Measurements from ENCODE around the gene PLAAT4.
"Not testable (repeated sequence)": the region's sequence is repeated elsewhere in the genome, so short reads cannot be mapped to it uniquely, and the experiment has no call there.

PLAAT4 gene

GRCh38 chr11:63511048-63511748 lies 25.4 kb upstream of the PLAAT4 start:
- no peak for DNase-seq (ENCODE audit: low read depth in 2 of 2)

DNA sequence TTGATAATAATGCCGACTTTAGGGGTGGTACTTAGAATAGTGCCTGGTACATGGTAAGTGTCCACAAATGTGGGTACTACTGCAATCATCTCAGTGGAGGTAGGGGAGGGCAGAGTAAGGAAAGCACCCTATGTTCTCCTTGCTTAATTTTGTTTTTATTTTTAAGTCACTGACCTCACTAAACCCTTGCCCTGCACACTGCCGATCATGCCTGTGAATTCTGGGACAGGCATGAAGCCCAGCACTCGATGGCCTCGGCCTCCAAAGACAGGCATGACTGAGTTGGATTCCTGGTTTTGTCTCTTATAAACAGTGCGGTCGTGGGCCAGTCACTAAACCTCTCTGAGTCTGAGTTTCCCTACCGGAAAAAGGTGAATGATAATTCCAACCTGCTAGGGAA lies 23.8 kb upstream of the PLAAT4 start:
- DNase-seq (ENCODE audit: low read depth in 2 of 2), result no peak

DNA sequence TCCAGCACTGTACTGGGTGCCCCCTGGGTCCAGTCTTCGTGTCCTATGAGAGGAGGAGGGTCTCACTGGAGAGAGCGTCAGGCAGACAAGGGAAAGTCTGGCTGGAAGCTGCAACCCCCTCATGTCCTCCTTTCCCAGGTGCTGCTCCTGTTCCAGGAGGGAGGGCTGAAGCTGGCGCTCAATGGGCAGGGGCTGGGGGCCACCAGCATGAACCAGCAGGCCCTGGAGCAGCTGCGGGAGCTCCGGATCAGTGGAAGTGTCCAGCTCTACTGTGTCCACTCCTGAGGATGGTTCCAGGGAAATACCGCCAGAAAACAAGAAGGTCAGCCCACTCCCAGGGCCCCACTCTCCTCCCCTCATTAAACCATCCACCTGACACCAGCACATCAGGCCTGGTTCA lies 20.5 kb upstream of the PLAAT4 start:
- DNase-seq (ENCODE audit: low read depth in 2 of 2), result no peak

DNA sequence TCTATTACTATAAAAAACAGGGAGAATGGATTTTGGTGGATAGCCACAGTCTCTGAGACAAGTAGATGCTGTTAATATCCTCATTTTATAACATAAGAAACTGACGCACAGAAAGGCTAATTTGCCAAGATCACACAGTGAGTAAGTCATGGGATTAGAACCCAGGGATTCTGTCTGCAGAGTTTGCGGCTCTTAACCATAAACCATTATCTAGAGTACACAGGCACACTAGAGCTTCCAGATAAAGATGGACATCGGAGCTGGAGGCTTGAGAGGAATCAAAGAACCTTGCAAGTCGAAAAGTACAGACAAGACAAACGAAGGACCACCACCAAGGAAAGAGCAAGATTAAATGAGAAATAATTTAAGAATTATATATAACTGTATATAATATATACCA lies 19.5 kb upstream of the PLAAT4 start:
- no peak for DNase-seq (ENCODE audit: low read depth in 2 of 2)

DNA sequence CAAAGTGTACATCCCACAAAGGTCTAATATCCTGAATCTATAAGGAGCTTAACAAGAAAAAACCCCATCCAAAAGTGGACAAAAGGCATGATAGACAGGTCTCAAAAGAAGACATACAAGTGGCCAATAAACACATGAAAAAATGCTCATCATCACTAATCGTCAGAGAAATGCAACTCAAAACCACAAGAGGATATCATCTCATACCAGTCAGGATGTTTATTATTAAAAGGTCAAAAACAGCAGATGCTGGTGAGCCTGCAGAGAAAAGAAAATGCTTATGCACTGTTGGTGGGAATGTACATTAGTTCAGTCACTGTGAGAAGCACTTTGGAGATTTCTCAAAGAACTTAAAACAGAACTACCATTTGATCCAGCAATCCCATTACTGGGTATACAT lies 18.1 kb upstream of the PLAAT4 start:
- no peak for DNase-seq (ENCODE audit: low read depth in 2 of 2)

DNA sequence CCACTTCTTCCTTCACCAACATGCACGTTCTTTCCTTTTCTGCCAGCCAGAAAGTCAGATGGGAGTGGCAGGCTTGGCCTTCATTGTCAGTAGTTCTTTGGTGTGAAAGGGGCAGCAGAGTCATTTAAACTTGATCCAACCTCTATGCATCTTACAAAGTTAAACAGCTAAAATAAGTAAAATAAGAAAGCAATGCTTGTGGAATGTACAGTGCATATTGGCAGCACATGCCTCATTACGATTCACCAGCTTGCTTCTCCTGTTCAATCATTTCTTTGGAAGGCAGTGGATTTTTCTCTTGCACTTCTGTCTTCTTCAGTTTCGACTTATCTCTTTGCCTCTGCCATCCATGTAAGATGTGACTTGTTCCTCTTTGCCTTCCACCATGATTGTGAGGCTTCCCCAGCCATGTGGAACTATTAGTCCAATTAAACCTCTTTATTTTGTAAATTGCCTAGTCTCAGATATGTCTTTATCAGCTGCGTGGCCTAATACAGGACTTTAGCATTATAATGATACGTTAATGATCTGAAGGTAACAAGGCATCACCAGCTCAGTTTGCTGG lies 15.9 kb upstream of the PLAAT4 start:
- DNase-seq (ENCODE audit: low read depth in 2 of 2), result no peak

DNA sequence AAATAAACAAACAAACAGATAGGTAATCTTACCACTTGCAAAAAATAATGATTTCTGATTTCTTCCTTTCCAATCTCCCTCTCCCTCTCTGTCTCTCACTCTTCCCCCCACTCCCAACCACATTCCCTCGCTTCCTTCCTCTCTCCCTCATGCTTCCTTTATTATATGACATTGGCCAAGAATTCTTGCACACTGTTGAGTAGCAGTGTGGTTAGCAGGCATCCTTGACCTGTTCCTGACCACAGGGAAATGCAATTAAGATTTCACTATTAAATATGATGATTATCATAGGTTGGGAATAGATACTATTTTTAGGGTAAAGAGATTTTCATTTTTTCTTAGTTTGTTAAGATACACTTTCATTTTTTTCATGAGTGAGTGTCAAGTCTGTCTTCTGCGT lies 14.7 kb upstream of the PLAAT4 start:
- no peak for DNase-seq (ENCODE audit: low read depth in 2 of 2)

DNA sequence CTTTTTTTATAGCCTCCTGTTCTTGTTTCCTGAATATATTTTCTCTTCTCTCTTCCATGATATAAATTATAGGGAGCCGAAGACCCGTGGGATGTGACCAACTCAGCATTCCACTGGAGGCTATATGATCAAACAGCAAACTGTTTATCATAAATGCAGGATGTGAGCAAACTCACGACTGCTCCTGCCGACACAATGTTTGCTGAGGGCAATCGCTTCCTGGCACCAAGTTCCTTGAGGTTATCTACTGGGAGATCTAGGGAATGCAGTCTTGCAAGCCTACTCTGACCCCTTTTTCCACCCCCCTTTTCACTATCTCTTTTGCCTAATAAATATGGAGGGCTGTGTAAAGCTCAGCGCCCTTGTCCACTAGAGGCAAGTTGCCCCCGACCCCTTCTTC lies 13.5 kb upstream of the PLAAT4 start:
- no peak for DNase-seq (ENCODE audit: low read depth in 2 of 2)

DNA sequence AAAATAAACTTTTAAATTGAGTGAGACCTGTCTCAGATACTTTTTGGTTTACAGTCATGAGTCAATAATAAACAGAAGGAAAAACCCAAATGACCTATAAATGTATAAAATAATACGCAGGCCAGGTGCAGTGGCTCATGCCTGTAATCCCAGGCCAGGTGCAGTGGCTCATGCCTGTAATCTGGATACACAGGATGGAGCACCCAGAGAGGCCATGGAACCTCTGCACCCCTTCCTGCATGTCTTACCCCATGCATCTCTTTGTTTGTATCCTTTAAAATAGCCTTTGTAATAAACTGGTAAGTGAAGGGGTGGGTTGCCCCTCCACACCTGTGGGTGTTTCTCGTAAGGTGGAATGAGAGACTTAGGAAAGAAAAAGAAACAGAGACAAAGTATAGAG lies 8.9 kb upstream of the PLAAT4 start:
- DNase-seq (ENCODE audit: low read depth in 2 of 2), result no peak

GRCh38 chr11:63528156-63528555 lies 8.5 kb upstream of the PLAAT4 start:
- not testable (repeated sequence) for DNase-seq (ENCODE audit: low read depth in 2 of 2)

DNA sequence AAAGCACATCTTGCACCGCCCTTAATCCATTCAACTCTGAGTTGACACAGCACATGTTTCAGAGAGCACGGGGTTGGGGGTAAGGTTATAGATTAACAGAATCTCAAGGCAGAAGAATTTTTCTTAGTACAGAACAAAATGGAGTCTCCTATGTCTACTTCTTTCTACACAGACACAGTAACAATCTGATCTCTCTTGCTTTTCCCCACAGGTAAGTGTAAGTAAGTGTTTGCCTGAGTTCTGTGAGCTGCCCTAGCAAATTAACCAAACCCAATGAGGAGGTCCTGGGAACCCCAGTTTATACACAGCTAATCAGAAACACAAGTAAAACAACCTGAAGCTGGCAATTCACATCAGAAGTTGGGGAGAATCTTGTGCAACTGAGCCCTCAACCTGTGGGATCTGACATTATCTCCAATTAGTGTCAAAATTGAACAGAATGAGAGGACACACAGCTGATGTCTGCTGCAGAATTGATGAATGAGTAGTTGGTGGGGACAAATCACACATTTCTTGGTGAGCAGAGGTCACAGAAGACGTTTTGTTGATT lies 7.8 kb upstream of the PLAAT4 start:
- DNase-seq (ENCODE audit: low read depth in 2 of 2), result not testable (repeated sequence)

DNA sequence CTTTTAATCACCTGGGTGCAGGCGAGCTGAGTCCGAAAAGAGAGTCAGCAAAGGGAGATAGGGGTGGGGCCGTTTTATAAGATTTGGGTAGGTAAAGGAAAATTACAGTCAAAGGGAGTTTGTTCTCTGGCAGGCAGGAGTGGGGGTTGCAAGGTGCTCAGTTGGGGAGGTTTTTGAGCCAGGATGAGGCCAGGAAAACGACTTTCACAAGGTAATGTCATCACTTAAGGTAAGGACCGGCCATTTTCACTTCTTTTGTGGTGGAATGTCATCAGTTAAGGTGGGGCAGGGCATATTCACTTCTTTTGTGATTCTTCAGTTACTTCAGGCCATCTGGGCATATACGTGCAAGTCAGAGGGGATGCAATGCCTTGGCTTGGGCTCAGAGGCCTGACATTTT lies 7.2 kb upstream of the PLAAT4 start:
- not testable (repeated sequence) for DNase-seq (ENCODE audit: low read depth in 2 of 2)

DNA sequence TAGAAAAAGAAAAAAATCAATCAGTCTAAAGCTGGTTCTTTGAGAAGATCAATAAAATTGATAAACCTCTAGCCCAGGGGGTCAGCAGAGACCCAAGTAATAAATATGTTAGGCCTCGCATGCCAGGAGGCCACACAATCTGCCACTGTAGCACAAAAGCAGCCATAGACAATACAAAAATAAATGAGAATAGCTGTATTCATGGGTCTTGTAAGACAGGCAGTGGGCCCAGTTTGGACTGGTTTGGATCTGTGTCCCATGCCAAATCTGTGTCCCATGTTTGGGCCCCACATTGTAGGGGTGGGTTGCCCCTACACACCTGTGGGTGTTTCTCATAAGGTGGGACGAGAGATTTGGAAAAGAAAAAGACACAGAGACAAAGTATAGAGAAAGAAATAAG lies 6.6 kb upstream of the PLAAT4 start:
- DNase-seq (ENCODE audit: low read depth in 2 of 2), result no peak

DNA sequence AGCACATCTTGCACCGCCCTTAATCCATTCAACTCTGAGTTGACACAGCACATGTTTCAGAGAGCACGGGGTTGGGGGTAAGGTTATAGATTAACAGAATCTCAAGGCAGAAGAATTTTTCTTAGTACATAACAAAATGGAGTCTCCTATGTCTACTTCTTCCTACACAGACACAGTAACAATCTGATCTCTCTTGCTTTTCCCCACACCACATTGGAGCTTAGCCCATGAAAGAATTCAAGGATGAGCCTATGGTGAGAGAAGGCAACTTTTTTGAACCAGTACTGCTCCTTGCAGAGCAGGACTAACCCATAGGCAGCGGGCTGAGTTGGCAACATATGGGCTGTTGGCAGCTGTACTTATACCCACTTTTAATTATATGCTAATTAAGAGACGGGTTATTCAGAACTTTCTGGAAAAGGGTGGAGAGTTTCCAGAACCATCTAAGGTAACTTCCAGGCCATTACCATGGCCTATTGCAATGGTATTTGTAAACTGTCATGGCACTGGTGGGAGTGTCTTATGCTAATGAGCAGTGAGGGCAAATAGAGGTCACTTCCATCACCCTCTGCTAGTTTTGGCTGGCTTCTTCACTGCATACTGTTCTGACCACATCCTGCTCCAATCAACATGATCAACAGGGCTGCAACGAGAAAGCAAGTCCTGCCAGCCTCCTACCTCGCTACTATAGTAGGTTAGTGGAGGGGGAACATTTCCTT lies 5.4 kb upstream of the PLAAT4 start:
- DNase-seq (ENCODE audit: low read depth in 2 of 2), result peak in 1 of 2 donors; percentile 29

- DNase-seq (ENCODE audit: low read depth in 2 of 2), result no peak
Measured at GRCh38 chr11:63532117-63532516, 4.5 kb upstream of the PLAAT4 start.

- no peak for DNase-seq (ENCODE audit: low read depth in 2 of 2)
Measured at GRCh38 chr11:63532799-63533475, 3.7 kb upstream of the PLAAT4 start.

DNA sequence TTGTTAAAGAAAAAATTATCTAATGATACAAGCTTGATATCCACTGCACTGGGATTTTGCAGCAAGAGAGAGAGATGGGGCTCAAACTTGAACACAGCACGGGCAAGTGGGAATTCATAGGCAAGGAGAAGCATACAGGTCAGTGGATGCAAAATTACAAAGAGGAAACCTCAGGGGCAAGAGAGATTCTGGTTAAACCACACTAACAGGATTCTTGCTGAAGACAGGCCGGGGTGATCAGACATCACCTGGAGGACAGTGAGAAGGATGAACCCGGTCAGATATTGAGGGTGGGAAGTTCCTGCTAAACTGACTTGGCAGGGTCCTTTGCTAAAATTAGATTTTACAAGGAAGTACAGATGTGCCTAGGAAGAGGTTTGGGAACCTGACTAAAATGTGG lies 2.5 kb upstream of the PLAAT4 start:
- no peak for DNase-seq (ENCODE audit: low read depth in 2 of 2)

- no peak for DNase-seq (ENCODE audit: low read depth in 2 of 2)
Measured at GRCh38 chr11:63534895-63535461, 1.6 kb upstream of the PLAAT4 start.

DNA sequence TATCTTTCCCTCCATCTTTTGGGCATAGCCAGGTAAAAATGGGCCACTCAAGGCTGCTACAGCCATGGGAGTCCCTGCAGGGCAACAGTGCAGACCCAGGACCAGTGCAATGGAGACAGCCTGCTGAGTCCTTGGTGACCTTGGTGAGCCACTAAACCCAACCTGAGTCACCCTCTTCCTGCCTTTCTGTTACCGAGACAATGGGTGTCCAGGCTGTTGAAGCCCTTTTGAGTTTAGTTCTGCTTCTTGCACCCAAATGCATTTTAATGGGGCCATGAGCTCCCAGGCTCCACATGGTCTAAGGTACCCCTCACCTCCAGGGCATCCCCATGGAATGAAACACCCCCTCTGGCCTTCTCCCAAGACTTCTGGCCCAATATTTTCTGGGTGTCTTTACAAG lies 874 bp upstream of the PLAAT4 start:
- no peak for DNase-seq (ENCODE audit: low read depth in 2 of 2)

GRCh38 chr11:63537293-63538101 lies 889 bp downstream of the PLAAT4 start:
- DNase-seq (ENCODE audit: low read depth in 2 of 2), result no peak

- DNase-seq (ENCODE audit: low read depth in 2 of 2), result not testable (repeated sequence)
Measured at GRCh38 chr11:63542506-63542905, 5.9 kb downstream of the PLAAT4 start.
